Nephron (organoid): ENCODE measurements around the gene ABCC3.

Source experiments
- H3K27ac Mint-ChIP-seq, 3 experiments: 2 replicates each; pipeline ENCODE4 v1.8.0; 2020; ENCODE audit warnings: mixed read lengths in 3 of 3, mild to moderate bottlenecking in 2 of 3, moderate library complexity in 1 of 3
- H3K27me3 Mint-ChIP-seq: 2 replicates; pipeline ENCODE4 v1.8.0; 2021; ENCODE audit warnings: low read depth, mild to moderate bottlenecking, moderate library complexity, mixed read lengths
- H3K36me3 Mint-ChIP-seq: 2 replicates; pipeline ENCODE4 v1.8.0; 2020; ENCODE audit warnings: low read depth, mixed read lengths
- H3K4me1 Mint-ChIP-seq: 2 replicates; pipeline ENCODE4 v1.8.0; 2020; ENCODE audit warnings: mixed read lengths
- H3K4me3 Mint-ChIP-seq, 3 experiments: 2 replicates each; pipeline ENCODE4 v1.8.0; 2020; ENCODE audit warnings: mild to moderate bottlenecking in 3 of 3, mixed read lengths in 3 of 3, moderate library complexity in 2 of 3
- H3K9me3 Mint-ChIP-seq: 2 replicates; pipeline ENCODE4 v1.8.0; 2020; ENCODE audit warnings: mixed read lengths
- TF ChIP-seq, protein P1 (sequence below), 3 experiments: fragments of 200-600 bp; sonication (generic); IDR thresholded peaks; one replicate each; pipeline ENCODE4 v1.5.0; 2021; ENCODE audit warnings: antibody characterized with exemption in 3 of 3; ENCODE audit not compliant: unreplicated experiment in 3 of 3

The ABCC3 gene

DNA sequence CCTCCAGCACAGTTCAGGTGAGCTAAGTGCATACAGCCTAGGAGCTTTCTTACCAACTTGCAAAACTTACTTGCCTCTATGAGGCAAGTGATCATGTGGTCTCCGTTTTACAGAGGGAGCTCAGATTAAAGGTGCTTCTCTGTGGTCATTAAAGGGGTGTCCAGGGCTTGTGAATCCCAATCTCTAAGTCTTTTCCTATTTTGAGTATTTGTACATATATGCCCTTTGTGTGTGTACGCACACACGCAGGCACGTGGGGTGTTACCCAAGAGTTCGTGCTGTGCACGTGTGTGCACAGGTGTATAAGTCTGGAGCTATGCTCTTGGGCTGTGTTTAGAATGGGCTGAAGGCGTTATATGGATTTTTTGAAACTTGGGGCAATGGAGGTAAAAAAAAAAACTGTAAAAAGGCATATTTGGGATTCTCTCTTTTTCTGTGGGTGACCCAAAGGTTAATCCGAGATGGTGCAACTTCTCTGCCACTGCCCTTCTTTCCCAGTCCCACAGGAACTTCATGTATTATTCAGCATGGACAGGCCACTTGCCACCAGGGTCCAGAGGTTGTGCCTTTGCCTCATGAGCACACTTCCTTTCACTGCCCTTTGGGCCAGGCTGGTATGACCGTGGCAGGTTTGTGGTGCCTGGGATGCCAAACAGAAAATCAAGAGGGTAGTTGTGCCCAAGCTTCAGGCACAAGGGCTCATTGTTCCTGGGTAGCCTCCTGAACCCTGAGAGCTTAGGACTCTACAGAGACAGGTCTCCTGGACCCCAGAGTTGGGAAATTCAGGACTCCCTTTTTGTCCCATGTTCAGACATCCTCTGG is 1.5 kb downstream of the ABCC3 start:
- Mint-ChIP-seq H3K36me3 (no peaks in the 10 kb centered on the region), H3K4me1 (peaks cover 49% of the 10 kb centered on the region), H3K9me3 (no peaks in the 10 kb centered on the region), H3K27me3 (peaks cover 72% of the 10 kb centered on the region), H3K4me3 (peak overlapping the region in 1 of 3 experiments; percentile 34), H3K27ac (peak overlapping the region in 2 of 3 experiments; percentile 16 to 31)
- TF ChIP-seq, protein P1, sequence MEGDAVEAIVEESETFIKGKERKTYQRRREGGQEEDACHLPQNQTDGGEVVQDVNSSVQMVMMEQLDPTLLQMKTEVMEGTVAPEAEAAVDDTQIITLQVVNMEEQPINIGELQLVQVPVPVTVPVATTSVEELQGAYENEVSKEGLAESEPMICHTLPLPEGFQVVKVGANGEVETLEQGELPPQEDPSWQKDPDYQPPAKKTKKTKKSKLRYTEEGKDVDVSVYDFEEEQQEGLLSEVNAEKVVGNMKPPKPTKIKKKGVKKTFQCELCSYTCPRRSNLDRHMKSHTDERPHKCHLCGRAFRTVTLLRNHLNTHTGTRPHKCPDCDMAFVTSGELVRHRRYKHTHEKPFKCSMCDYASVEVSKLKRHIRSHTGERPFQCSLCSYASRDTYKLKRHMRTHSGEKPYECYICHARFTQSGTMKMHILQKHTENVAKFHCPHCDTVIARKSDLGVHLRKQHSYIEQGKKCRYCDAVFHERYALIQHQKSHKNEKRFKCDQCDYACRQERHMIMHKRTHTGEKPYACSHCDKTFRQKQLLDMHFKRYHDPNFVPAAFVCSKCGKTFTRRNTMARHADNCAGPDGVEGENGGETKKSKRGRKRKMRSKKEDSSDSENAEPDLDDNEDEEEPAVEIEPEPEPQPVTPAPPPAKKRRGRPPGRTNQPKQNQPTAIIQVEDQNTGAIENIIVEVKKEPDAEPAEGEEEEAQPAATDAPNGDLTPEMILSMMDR (IDR thresholded peaks at IDR 0.05; ENCODE audit: unreplicated experiment in 3 of 3) = no peak

DNA sequence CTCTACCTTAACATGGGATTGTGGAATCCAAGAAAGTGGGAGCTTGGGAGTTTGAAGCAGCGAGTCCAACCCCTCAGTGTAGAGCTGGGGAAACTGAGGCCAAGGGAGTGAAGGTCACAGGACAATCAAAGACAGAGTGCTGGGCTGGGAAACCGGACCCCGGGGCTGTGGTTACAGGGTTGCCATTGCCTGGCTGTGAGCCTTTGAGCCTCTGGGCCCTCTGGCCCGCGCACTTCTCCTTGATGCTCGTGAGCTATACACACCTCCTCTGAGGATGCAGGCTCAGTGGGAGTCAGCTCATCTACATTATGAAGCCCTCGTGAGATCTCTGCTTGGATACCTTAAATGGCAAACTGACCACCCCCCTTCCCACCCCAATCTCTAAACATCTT is 2.1 kb downstream of the ABCC3 start:
- Mint-ChIP-seq H3K4me3 (no peak overlapping the region), H3K27me3 (peaks cover 74% of the 10 kb centered on the region), H3K4me1 (peaks cover 49% of the 10 kb centered on the region), H3K36me3 (no peaks in the 10 kb centered on the region), H3K9me3 (no peaks in the 10 kb centered on the region), H3K27ac (no peak overlapping the region)
- TF ChIP-seq, protein P1 (IDR thresholded peaks at IDR 0.05; ENCODE audit: unreplicated experiment in 3 of 3) = no peak

DNA sequence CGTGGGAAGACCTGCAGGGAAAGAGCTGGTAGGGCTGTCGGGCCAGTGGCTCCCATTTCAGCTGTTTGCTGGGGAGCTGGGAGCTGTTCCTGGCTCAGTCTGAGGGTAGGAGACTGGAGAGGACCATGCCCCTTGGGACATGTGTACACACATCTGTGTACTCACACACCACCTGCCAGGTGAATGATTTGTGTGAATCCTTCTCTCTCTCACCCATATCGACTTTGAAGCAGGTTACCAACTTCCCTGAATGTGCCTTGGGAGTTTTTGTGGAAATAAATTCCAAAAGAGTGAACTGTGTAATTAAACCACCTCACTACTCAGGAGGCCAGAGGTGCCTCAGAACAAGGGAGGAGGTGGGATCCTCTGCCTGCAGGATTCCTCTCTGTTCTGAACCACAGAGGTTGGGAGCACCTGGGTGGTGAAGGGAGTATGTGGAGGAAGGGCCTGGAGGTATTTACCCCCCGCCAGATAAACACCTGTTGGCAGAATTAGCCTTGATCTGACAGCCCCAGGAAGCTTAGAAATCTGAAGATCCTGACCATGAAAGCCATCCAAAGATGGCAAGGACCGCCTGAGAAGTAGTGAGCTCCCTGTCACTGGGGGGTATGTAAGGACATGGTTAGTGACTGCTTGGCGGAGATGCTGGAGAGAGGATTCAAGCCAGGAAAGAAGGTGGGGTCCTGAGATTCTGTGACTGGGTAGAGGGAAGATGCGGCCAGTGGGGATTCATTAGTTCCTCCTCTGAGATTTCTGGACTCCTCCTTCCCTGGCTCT is 3.3 kb downstream of the ABCC3 start:
- H3K9me3 Mint-ChIP-seq = no peaks in the 10 kb centered on the region
- H3K4me3 Mint-ChIP-seq = no peak overlapping the region
- TF ChIP-seq, protein P1 (IDR thresholded peaks at IDR 0.05; ENCODE audit: unreplicated experiment in 3 of 3) = no peak
- no peaks in the 10 kb centered on the region for H3K36me3 Mint-ChIP-seq
- peaks cover 64% of the 10 kb centered on the region for H3K27me3 Mint-ChIP-seq
- peak overlapping the region in 2 of 3 experiments; percentile 86 to 90 for H3K27ac Mint-ChIP-seq
- H3K4me1 Mint-ChIP-seq = peaks cover 47% of the 10 kb centered on the region

DNA sequence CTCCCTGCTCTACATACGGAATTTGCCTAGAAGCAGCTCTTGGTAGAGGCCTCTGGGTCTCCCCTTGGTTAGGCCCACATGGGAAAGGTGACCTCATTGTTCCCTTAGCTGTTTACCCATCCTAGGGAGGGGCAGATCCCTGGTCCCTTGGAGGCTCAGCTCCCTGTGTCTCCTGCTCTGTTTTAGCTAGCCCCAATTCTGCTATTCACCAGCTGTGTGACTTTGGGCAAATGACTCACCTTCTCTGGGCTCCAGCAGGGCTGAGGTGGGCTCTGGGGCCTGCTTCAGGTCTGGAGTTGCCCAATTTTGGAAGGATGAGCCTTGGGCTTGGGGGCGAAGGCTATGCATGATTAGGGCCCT is 3.9 kb downstream of the ABCC3 start:
- peaks cover 45% of the 10 kb centered on the region for H3K4me1 Mint-ChIP-seq
- no peak overlapping the region for H3K4me3 Mint-ChIP-seq
- TF ChIP-seq, protein P1 (IDR thresholded peaks at IDR 0.05; ENCODE audit: unreplicated experiment in 3 of 3) = no peak
- H3K27me3 Mint-ChIP-seq = peaks cover 59% of the 10 kb centered on the region
- H3K27ac Mint-ChIP-seq = peak overlapping the region in 2 of 3 experiments; percentile 86 to 90
- no peaks in the 10 kb centered on the region for H3K9me3 Mint-ChIP-seq
- H3K36me3 Mint-ChIP-seq = no peaks in the 10 kb centered on the region

DNA sequence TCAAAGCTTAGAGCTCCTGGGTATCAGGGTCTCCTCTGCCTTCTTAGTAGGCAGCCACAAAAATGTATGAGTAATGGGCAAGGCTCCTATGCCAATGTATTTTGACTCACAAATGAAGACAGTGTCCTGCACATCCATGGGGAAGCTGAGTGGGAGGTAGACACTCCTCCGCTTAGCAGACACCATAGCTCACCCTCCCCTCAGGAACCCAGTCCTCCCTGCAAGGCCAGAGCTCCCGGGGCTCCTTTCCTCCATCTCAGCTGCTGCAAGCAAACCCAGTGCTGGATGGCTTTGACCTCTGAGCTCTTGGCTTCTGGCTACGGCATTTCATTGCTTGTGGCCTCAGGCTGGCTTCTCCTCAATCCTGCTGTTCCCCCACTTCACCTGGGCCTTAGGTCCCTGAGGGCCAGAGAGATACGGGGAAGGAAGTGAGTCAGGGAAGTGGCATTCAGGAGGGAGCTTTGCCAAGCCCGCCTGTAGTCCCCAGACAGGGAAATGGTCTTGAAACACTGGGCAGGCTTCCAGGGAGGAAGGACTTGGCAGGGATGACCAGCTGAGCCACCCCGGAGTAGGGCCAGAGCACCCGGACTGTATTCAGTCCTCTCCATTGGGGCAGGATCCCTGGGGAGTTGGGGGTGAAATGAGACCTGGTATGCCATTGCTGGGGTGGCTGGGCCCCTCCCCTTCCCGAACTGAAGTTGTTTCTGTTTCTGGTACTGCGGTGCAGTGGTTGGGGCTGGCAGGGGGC is 4.5 kb downstream of the ABCC3 start:
- Mint-ChIP-seq H3K9me3 (no peaks in the 10 kb centered on the region), H3K27ac (peak overlapping the region; percentile 33 to 90 (median 86))

More for the DNA sequence above, 4.5 kb downstream of the ABCC3 start:
- Mint-ChIP-seq H3K4me3 (no peak overlapping the region), H3K27me3 (peaks cover 56% of the 10 kb centered on the region), H3K36me3 (no peaks in the 10 kb centered on the region), H3K4me1 (peaks cover 43% of the 10 kb centered on the region)
- TF ChIP-seq, protein P1 (IDR thresholded peaks at IDR 0.05; ENCODE audit: unreplicated experiment in 3 of 3) = no peak
